Inflammatory macrophage treated with lipopolysaccharide for 1 hour (primary cell): ENCODE data around the gene SLC6A2.
"Not testable (repeated sequence)": the region's sequence is repeated elsewhere in the genome, so short reads cannot be mapped to it uniquely, and the experiment has no call there.

Experiments used
- DNase-seq, 2 donors: peaks; one replicate each; pipeline ENCODE4 v3.0.0-alpha.2; 2020 to 2022

Gene SLC6A2

DNA sequence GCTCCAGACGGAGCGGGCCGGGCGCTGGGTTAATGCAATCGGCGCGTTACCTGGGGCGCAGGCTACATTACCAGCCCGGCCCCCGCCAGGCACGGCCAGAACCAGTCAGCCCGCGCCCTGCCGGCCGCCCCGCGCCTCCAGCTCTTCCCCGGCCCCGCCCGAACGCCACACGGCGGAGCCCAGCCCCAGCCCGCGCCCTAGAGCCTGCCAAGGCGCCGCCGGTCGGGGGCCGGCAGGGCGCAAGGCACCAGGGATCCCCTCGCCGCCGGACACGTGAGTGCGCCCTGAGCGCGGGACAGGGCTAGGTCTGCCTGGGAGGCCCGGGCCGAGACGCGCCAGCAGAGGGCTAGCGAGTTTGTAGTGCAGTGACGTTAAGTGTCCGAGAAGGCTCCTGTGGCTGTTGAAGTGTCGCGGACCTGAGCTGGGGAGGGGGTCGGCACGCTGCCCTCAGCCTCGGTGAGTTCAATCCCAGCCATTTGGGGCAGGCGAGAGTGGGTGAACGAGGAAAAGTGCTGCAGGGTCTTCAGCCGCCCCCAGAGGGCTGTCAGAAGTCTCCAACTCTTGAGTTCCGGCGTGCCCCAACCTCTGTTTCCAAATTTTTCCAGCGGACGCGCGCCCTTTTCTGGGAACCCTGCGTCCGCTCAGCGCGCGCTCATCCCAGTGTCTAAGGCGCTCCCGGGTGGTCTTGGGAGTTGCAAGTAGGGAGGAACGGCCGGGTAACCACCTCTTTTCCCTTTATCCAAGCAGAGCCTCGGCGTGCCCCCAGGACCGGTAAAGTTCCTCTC, at the start of gene SLC6A2:
Gene SLC6A2 (plus strand): TSS at position 92 of the 785 bp plus-strand sequence. CDS start 707 bp downstream, outside the sequence.
- no peak for DNase-seq

DNA sequence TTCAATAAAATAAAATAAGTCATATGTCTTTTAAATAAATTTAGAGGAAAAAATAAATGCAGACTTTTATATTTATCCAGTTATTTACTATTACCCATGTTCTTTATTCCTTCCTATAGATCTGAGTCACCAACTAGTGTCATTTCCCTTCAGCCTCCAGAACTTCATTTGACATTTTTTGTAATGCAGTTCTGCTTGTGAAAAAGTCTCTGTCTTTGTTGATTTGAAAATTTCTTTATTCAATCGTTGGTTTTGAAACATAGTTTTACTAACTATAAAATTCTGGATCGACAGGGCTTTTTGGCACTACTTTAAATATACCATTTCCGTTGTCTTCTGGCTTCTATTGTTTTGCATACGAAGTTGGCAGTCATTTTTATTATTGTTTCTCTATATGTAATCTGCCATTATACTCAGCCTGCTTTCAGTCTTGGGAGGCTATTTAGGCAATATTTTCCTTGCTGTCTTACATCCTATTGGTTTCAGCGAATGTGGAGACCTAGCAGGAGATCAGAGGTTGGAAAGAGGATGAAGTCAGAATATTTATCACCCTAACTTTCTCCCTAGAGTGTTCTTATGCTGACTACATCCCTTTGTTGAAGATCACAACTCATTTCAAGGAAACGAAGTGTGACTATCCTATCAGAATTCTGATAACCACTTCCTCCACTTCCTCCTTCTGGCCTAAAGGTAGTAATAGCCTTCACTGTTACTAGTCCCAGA, 42.0 kb upstream of the SLC6A2 start:
- DNase-seq, result no peak

DNA sequence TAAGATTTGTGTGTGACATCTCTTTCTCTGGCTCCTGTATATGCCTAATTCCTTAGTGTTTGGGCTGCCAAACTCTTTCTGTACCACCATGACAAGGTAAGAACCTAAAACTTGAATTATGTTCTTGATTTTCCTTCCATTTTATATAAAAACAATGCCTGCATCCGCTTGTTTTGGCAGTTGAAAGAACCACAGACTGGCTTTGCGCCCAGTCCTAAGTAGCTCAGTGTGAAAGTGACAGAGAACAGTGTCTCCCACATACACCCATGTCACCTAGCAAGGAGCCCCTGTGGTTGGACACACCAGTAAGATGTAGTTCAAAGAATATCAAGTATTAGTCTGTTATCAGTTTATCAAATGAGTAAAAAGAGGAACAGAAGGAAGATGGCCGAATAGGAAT, 40.7 kb upstream of the SLC6A2 start:
- DNase-seq, result no peak

DNA sequence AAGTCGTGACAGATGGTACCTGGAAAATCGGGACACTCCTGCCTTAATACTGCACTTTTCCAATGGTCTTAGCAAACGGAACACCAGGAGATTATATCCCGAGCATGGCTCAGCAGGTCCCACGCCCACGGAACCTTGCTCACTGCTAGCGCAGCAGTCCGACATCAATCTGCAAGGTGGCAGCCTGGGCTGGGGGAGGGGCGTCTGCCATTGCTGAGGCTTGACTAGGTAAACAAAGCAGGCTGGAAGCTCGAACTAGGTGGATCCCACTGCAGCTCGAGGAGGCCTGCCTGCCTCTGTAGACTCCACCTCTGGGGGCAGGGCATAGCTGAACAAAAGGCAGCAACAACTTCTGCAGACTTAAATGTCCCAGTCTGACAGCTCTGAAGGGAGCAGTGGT, 40.1 kb upstream of the SLC6A2 start:
- DNase-seq, result not testable (repeated sequence)

DNA sequence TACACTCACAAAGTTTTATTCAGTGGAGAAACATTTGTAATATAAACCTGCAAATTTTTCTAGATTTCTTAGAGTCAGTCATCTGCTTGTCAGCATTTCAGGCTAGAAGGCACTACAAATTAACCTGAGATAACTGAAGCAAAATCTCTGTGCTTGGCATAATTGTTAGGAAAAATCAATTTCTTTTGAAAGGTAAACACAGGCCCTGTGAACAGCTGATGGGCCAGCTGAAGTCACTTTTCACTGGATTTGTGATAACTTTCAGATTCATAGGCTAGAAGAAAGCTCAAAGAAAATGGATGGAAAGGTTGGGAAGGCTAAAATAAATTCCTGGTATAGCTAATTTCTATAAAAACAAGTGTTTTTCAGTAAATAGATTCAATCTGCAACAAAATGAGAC, 34.0 kb upstream of the SLC6A2 start:
- no peak for DNase-seq

DNA sequence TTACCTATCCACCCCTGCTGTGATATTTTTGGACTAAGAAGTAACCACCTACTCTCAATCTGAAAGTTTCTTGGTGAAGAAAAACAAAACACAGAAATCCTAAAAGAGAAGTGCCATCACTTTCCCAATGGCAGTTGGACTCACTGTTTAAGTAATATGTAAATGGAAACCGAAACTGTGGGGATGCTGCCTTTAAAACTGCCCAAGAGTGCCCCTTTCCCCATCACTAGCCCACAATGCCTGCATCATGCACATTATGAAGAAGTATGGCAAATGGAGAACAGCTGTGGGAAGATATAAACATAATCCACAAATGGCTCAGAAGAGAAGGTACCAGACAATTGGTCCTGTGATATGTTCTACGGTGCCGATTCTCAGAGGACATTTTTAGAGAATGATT, 33.5 kb upstream of the SLC6A2 start:
- DNase-seq, result peak; percentile 57 to 61

DNA sequence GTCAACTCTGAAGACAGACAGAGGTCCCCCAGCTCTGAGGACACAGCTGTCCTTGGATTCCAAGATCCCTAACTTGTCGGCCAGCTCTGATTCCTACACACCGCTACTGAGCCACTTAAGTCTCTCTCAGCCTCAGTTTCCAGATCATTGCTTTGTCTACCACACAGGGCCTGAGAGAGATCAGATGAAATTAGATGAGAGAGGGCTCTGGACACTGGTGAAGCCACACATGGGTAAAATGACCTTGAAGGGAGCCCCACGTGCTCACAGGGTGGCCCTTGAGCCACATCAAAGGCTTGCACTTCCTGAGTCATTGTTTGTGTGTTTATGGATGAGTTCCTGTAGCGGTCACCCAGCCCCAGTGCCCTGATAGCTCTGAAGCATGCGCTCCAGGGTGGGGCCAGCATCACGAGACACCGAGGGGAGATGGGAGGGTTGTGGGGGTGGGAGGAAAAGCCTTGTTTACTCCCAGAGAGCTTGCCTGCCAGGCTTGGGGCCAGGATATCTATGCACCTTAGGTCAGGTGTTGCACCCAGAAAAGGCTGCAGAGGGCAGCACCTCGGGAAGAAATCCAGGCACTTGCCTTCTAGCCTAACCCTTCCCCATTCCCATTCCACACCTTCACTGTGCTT, 32.7 kb upstream of the SLC6A2 start:
- DNase-seq, result no peak

DNA sequence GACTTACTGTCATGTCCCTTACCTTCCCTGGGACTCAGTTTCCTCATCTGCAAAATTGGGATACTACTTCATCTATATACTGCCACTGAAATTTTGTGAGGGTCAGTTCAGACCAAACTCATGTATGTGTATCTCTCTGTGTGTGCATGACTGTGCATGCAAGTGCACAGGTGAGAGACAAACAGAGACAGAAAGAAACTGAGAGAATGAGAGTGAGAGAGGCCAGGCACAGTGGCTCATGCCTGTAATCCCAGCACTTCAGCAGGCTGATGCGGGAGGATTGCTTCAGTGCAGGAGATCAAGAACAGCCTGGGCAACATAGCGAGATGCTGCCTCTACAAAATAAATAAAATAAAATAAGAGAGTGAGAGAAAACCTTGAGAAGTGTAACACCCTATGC, 32.1 kb upstream of the SLC6A2 start:
- no peak for DNase-seq

DNA sequence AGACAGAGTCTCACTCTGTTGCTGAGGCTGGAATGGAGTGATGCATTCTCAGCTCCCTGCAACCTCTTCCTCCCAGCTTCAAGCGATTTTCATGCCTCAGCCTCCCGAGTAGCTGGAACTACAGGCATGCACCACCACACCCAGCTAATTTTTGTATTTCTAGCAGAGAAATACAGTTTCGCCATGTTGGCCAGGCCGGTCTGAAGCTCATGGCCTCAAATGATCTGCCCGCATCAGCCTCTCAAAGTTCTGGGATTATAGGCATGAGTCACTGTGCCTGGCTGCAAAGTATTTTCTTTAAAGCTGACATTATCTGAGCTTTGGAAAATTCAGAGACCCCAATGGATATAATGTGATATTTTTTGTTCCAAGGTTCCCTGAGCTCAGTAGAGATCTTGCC, 31.1 kb upstream of the SLC6A2 start:
- no peak for DNase-seq

DNA sequence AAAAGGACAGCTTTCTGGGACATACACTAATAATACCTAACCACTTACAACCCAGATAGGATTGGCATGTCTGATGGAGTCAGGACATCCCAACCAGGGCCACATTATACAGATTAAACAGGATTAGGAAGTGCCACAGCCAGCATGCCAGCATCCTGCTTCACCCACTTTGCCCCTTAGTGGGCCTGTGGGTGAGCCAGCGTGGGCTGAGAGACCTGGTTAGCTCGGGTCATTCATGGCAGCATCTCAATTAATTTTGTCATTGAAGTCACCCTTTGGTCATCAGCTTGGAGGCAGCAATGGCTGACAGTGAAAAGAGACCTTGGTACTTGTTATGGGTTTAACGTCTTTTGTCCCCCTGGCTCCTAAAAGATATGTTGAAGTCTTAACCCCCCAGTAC, 29.9 kb upstream of the SLC6A2 start:
- no peak for DNase-seq

DNA sequence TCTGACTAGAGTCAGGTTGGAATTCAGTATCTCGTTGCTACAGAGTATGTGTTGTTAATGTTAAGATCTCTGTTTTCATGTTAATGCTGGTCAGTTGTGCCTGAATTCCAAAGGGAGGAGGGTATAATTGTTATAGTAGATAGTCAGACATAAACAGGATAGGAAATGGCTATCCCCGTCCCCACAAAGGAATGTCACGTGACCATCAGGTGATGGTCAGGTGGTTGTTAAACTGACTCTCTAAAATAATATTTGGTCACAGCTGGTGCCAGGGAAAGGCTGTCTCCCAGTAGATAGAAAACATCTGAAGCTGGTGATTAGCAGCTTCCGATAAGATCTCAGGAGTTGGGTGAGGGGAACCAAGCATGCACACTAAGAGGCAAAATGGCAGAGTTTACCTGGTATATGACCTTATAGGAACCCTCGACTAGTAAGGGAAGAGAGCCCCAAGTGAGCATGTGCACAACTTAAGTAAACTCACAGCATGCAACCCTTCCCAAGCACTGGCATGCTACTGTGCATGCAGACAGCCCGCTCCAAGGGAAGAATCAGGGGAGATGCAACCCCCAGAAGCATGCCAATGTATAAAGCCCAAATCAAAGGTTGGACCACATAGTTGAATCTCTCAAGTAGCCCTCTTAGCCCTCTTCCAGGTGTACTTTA, 27.4 kb upstream of the SLC6A2 start:
- DNase-seq, result no peak

DNA sequence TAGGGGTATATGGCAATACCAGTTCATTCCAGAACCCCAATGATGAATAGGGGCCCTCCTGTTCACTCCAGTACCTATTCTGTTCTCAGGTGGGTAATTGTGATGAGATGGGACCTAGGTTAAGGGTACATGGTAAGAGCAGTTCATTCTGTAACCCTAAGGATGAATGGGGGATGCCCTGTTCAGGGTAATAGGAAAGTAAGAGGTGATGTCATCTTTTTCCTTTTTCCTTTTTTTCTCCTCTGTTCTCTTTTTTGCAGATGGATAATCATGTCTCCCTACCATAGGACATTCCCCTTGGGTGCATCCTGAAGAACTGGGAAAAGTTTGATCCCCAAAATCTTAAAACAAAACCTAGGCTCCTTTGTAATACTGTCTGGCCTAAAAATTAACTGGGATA, 25.0 kb upstream of the SLC6A2 start:
- no peak for DNase-seq

DNA sequence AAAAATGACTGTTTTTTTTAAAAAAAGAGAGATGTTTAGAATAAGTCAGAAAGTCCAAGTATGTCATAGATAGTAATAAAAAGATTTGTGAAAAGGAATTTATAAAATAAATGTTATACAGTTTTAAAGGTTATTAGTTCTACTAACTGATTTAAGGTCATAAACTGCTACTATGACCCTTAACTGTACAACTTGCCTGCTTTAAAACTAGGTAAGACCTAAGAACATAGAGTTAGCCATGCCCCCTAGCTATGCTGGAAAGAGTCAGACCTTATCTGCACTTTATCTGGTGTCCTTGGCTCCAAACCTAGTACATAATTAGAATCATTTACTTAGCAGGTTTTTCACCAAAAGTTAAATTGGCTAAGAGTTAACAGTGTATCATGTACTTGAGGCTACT, 23.5 kb upstream of the SLC6A2 start:
- no peak for DNase-seq

DNA sequence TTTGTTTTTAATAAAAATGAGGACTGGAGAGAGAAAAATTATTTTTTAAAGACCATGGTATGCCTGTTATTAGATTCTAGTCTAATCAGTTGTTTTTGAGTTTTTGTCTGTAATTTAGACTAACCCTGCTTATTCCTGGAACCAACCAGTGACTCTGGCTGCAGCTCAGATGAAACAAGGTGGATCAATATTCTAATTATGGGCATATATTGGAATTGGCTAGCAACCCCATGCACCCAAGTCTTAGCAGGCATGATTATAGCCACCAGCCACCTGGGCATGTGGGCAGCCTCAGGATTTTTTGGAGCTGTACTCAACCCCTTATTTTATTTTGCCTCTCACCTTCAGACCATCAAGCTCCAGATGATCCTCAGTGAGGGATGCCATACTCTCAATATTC, 21.6 kb upstream of the SLC6A2 start:
- no peak for DNase-seq

DNA sequence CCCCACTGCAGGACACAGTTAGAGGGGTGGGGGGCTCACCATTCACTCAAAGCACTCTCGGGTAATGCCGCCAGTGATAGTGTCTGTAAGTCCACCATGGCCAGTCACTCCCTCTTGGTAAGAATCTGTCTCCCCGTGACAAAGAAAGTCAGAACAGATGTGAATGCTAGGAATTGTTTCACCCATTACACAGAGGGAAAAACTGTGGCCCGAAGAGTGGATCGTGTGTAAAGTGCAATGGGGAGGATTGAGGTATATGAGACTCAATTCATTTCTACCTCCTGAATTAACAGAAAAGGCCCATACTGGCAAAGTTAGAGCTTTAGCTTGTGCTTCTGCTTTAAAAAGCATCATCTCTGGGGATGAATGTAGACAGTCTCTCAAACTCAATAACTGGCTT, 17.5 kb upstream of the SLC6A2 start:
- no peak for DNase-seq

DNA sequence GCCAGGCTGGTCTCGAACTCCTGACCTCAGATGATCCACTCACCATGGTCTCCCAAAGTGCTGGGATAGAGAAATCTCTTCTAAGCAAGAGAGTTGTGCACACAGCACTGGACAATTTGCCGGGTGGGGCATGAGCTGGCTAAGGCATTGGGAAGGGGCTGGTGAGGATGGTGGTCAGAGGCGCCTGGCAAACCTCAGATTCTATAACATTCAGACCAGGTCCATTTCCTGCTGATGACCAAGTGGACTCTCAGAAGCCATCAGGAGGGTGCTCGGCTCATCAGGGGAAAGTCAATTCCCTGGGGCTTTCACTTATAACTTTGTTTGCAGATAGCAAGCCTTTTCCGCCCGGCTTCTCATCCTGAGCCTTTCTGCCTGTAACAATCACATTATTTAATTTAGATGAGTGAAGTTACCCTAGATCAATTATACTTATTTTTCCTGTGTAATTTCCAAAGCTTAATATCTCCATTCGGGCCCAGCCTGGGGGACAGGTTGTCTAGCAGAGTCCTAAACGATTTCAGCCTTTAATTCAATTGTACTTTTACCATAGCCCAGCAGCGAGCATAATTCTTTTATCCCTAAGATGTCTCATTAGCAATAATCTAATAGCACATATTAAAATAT, 15.0 kb upstream of the SLC6A2 start:
- no peak for DNase-seq

DNA sequence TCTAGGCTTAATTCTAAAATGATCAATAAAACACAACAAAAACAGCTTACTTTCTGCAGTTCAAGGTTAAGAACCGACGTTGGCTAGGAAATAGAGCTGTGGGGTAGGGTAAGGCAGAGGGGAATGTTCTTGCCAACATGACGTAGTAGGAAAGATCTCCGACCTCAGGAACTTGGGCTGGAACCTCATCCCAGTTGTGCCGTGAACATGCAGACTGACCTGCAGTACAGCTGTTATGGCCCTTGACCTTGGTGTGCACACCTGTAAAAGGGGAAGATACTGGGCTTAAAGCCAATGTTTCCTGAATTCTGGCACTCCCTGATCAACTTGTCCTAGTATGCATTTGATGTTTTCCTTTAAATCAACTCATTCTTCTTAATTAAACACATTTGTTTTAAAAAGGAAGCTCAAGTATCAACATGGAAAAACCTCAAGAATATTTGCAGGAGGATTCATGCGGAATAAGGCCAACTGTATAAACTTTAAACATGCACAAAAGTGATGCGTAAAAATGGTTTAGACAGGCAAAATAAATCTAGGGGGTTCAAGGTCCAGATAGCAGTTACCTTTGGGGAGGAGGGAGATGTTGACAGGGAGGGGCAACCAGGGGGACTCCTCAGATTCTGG, 14.2 kb upstream of the SLC6A2 start:
- no peak for DNase-seq

DNA sequence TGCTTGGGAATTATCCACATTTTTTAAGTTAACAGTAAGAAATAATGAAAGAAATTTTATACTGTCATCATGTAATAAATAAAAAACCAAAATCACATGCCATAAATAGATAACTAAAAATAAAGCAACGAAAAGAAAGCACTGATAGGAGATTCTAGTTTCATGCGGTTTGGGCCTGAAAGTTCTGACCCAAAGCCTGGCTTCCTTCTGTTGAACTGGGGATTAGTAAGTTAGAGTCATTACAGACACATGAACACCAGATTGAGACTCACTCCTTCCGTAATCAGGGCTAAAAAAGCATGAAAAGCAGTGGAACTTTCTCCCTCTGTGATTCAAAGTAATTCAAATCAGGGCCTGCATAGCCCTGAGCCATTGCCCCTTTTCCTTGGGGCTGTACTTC, 13.2 kb upstream of the SLC6A2 start:
- DNase-seq, result no peak

DNA sequence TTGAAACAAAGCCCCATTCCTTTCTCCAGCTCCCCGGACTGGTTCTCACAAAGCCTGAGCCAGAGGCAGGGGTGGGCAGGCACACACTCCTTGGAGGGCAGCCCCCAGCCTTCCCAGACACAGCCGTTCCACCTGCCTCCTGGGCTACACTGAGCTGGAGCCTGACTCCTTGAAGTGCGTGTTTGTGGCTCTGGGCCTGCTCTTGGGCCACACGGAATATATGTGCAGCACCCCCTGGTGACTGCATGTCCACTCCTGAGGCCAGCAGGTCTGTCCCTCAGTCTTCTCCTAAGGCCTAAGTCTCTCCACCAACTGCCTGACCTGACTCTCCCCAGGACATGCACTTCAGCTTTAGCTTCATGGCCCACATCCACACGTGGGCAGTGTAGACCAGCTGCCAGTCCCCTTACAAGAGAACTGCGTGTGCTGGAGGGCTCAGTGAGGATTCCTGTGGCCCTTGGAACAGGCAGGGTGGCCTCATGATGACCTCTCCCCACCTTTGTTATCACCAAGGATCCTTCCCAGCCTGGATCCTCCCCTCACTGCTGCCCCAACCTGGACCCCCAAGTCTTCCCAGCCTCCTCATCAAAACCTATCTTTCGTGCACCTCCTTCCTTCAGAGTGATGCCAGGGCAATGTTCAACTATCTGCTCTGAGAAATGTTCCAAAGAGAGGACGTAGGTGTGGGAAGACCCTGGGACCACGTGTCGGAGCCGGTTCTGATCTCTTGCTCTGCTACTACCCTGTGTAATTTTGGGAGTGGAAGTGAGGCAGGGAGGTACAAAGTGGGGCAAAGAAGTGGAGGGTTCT, 12.4 kb upstream of the SLC6A2 start:
- peak; percentile 8 to 18 for DNase-seq

DNA sequence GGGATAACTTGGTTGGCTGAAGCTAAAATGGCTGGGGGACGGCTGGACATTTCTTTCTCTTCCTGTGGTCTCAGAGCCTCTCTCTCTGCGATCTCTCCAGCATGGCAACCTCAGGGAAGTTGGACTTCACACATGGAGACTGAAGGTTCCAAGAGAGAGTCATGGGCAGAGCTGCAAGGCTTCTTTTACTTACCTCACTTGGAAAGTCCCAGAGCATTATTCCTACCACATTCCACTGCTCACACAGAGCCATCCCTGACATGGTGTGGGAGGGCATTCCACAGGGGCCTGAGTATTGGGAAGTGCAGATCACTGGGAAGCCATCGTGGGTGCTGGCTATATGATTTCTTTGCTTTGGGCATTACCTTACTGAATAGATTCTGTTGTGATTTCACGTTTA, 9.8 kb upstream of the SLC6A2 start:
- DNase-seq, result no peak

DNA sequence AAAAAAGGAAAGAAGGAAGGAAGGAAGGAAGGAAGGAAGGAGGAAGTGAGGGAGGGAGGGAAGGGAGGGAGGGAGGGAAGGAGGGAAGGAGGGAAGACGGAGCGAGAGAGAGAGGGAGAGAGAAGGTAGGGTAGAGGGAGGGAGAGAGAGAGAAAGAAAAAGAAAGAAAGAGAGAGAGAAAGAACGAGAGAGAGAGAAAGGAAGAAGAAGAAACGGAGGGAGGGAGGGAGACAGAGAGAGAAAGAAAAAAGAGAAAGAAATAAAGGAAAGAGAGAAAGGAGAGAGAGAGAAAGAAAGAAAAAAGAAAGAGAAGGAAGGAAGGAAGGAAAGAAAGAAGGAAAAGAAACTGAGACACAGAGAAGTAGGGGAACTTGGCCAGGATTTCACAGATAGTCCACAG, 8.4 kb upstream of the SLC6A2 start:
- no peak for DNase-seq

DNA sequence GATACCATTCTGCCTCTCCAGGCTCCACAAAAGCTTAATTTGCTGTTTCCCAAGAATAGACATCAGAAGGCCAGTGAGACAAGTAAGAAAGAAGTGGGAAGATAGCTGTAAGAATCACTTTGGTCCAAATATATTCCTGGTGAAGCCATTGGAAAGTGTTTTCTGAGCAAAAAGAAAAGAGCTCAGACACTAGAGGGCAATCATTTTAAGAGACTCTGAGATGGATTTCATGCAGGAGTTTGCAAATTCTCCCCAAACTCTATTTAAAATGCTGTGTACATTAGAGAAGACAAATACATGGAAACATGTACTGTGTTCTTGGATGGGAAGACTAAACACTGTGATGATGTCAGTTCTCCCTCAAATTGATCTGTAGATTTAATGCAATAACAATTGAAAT, 8.0 kb upstream of the SLC6A2 start:
- no peak for DNase-seq
